DOHH2 (cell line): ENCODE measurements around the gene NYAP1.

Experiments
- CTCF ChIP-seq: fragments of 200-600 bp; sonication (generic); IDR thresholded peaks from one replicate; pipeline ENCODE4 v1.5.1; 2014; ENCODE audit warnings: antibody characterized with exemption, mild to moderate bottlenecking, low read depth, low read length; ENCODE audit not compliant: poor library complexity, severe bottlenecking
- EZH2phosphoT487 ChIP-seq: fragments of 200-600 bp; sonication (generic); IDR thresholded peaks from 2 replicates; pipeline ENCODE4 v1.6.1; 2017; ENCODE audit warnings: borderline replicate concordance, mild to moderate bottlenecking, antibody characterized with exemption, low read length, moderate library complexity, mixed read lengths

DNA sequence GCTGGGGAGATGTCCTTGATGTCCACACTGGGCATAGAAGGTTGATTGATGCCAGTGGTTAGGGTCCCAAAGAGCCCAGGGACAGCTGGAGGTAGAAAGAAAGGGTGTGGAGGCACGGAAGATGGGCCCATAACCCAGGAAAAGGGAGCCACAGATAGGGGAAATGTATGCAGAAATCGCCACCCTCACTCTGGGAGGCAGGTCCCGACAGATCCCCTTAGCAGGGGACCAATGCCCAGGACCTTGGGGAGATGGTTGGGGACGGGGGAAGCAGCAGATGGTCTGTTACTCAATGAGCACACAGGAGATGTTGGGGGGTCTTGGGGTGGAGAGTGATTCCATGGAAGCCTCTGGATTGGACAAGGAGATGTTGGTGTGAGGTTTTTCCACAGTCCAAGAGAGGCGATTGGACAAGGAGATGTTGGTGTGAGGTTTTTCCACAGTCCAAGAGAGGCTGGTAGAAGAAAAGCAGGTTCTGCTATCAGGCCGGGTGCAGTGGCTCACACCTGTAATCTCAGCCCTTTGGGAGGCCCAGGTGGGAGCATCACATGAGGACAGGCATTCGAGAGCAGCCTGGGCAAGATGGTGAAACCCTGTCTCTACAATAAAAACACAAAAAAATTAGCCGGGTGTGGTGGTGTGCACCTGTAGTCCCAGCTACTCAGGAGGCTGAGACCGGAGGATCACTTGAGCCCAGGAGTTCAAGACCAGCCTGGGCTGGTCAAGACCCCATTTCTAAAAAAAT, 40.5 kb upstream of the NYAP1 start:
- TF ChIP-seq CTCF (no peak), EZH2phosphoT487 (no peak)
